Medulla oblongata (tissue), 1 donor: ENCODE results near the gene TNFSF12.

ENCODE experiments used
- DNase-seq: peaks from one replicate; pipeline ENCODE4 v3.0.0-alpha.2; 2015; ENCODE audit errors: extremely low spot score

Gene TNFSF12

DNA sequence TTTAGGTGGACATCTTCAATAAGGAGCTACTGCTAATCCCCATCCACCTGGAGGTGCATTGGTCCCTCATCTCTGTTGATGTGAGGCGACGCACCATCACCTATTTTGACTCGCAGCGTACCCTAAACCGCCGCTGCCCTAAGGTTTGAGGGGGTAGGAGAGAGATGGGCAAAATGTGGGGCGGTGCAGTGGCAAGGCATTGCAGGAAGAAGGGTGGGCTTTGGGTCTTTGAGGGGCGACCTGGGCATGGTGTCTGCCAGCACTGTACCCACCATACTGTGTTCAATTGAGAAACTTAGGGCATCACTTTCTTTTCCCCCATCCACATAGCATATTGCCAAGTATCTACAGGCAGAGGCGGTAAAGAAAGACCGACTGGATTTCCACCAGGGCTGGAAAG lies 21.5 kb downstream of the TNFSF12 start:
- DNase-seq, result no peak

DNA sequence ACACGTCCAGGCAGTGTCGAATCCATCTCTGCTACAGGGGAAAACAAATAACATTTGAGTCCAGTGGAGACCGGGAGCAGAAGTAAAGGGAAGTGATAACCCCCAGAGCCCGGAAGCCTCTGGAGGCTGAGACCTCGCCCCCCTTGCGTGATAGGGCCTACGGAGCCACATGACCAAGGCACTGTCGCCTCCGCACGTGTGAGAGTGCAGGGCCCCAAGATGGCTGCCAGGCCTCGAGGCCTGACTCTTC lies 23.4 kb downstream of the TNFSF12 start:
- no peak for DNase-seq

DNA sequence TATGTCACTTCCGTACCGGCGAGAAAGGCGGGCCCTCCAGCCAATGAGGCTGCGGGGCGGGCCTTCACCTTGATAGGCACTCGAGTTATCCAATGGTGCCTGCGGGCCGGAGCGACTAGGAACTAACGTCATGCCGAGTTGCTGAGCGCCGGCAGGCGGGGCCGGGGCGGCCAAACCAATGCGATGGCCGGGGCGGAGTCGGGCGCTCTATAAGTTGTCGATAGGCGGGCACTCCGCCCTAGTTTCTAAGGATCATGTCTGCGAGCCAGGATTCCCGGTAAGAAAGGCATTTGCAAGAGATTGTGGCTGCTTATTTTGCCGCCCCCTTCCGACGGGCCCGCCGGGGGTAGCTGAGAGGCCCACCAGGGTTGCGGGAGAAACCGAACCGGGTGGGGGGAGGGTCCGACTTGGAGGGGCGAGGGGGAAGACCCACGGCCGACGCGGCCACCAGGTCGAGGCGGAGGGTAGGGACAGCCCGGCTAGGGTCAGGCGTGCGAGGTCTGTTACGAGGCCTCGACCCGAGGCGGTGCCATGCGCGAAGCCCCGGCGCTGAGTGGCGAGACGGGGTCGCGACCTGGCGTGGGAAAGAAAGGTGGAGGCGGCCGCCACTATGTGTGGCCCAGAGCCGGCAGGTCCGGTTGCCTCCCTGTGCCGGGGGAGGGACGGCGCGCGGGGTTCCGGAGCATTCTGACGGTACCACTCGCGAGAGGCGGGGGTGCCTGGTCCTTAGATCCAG lies 23.9 kb downstream of the TNFSF12 start:
- DNase-seq, result peak; percentile 99

DNA sequence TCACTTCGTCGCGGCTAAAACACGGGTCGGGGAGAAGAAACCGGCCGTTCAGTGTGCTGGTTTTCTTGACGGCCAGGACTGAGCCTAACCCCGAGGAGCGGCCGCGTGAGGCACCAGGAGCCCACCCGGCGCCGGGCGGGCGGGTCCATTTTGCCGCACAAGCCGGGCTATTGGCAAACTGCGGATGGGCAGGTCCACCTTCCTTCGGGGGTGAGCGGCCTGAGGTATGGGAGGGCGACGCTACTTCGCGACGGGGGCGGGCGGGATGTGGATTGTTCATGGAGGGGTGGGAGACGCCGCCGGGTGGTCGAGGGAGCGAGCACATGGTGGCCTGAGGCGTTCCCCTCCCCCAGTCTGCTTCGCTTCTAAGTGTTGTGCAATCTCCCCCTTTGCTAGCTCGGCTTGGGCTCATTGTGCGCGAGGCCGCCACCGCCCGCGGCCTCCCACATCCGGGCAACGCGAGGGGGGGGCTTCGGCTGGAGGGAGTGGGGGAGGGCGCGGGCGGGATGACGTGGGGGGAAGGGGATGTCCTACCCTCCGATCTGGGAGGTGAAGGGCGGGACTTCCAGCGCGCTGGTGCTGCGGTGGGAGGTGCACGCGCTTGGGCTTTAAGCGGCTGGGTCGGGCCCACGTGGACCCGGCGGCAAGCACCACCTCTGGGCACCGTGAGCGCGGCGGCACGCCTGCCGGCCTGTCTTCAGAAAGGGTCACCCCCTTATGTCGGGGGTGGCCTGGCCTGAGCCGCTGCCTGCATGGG lies 24.6 kb downstream of the TNFSF12 start:
- DNase-seq, result peak; percentile 94

DNA sequence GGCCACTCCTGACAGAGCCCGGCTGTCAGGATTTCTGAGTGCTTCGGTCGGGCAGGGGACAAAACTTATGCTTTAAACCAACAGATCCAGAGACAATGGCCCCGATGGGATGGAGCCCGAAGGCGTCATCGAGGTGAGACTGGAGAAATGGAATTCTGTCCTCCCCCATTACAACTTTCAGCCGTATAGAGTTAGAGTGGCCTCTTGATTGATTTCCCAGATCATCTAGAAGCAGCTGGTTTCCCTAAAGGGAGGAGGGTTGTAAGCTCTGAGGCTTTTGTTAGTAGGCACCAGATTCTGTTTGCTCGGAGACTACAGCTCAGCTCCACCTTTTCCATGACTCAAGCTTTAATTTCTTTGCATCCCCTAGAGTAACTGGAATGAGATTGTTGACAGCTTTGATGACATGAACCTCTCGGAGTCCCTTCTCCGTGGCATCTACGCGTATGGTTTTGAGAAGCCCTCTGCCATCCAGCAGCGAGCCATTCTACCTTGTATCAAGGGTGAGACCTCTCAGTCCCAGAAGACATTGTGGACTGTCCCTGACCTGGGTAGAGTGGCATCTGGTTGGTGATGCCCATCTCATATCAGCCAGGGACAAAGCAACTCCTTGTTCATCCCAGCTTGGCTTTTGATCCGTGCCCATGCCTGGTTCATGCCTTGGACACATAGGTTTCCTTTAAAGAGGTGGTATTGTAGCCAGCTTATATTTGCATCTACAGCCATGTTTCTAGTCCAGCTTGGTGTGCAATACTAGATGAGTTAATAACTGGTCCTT lies 25.5 kb downstream of the TNFSF12 start:
- DNase-seq, result no peak

DNA sequence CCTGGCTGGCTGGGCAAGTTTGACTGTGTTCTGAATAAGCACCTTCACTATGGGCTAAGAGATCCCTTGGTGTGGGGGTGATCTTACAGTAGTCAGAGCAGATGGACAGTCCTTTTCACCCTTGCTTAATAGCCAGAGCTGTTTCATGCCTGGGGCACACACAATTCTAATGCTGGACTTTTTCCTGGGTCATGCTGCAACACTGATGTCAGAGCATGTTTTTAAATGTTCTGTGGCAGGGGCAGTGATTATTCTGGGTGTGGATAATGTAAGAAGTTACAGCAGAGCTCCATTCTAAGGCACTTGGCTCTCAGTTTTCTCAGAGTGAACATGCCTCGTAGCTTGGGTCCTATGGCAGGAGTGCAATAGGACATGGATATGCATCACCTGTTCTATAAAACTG lies 26.6 kb downstream of the TNFSF12 start:
- no peak for DNase-seq

DNA sequence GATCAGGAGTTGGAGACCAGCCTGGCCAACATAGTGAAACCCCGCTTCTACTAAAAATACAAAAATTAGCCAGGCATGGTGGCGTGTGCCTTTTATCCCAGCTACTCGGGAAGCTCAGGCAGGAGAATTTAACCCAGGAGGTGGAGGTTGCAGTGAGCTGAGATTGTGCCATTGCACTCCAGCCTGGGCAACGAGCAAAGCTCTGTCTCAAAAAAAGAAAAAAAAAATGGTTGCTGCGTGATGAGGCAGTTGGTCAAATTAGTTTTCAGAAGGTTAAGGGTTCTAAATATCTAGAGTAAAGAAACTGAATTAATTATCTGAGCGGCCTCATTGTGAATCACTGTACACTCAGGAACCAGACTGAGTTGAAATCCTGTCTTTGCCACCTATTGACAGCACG lies 27.1 kb downstream of the TNFSF12 start:
- DNase-seq, result no peak

DNA sequence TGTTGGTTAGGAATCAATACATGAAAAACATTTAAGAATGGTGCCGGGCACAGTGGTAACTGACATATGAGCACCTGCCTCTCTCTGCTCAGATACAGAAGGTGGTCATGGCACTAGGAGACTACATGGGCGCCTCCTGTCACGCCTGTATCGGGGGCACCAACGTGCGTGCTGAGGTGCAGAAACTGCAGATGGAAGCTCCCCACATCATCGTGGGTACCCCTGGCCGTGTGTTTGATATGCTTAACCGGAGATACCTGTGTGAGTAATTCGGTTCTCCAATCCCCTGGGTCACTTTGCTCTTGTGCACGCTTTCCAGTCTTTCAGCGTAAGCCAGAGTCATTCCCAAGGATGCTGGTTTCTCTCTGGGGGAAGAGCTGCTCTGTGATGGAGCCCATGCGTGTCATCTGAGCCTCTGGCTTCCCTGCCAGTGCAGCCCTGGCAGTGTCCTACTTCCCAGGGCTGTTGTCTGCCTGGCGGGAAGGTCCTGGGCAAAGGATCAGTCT lies 27.6 kb downstream of the TNFSF12 start:
- peak; percentile 47 for DNase-seq

DNA sequence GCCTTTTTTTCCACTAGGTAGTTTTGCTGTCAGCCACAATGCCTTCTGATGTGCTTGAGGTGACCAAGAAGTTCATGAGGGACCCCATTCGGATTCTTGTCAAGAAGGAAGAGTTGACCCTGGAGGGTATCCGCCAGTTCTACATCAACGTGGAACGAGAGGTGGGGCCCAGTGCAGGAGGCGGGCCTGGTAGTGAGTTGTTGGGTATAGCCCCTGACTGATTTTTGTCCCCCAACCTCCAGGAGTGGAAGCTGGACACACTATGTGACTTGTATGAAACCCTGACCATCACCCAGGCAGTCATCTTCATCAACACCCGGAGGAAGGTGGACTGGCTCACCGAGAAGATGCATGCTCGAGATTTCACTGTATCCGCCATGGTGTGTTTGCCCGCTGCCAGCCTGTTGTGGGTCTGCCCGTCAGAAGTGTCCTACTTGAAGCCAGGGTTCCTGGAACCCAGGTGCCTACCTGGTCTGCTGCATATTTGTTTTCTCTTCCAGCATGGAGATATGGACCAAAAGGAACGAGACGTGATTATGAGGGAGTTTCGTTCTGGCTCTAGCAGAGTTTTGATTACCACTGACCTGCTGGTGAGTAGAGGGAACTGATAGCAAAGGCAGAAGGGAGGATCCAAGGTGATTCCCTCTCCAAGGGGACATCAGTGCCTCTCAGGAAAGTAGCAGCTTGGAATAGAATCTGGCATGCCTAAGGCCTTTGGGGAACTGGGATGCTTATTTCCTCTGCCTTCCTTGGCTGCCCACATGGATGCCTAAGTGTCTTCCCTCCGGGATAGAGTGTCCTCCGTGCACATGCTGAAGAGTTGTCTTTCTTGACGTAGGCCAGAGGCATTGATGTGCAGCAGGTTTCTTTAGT lies 28.7 kb downstream of the TNFSF12 start:
- DNase-seq, result no peak

DNA sequence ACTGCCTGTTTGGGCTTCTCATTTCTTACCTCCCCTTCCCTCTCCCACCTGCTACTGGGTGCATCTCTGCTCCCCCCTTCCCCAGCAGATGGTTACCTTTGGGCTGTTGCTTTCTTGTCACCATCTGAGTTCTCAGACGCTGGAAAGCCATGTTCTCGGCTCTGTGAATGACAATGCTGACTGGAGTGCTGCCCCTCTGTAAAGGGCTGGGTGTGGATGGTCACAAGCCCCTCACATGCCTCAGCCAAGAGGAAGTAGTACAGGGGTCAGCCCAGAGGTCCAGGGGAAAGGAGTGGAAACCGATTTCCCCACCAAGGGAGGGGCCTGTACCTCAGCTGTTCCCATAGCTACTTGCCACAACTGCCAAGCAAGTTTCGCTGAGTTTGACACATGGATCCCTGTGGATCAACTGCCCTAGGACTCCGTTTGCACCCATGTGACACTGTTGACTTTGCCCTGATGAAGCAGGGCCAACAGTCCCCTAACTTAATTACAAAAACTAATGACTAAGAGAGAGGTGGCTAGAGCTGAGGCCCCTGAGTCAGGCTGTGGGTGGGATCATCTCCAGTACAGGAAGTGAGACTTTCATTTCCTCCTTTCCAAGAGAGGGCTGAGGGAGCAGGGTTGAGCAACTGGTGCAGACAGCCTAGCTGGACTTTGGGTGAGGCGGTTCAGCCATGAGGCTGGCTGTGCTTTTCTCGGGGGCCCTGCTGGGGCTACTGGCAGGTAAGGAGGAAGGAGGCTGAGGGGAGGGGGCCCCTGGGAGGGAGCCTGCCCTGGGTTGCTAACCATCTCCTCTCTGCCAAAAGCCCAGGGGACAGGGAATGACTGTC lies 30.4 kb downstream of the TNFSF12 start, which contains the start of gene CD68:
Gene CD68 (plus strand): TSS at position 638 of the 833 bp plus-strand sequence. CDS start 40 bp downstream, at position 678.
- peak; percentile 83 for DNase-seq

DNA sequence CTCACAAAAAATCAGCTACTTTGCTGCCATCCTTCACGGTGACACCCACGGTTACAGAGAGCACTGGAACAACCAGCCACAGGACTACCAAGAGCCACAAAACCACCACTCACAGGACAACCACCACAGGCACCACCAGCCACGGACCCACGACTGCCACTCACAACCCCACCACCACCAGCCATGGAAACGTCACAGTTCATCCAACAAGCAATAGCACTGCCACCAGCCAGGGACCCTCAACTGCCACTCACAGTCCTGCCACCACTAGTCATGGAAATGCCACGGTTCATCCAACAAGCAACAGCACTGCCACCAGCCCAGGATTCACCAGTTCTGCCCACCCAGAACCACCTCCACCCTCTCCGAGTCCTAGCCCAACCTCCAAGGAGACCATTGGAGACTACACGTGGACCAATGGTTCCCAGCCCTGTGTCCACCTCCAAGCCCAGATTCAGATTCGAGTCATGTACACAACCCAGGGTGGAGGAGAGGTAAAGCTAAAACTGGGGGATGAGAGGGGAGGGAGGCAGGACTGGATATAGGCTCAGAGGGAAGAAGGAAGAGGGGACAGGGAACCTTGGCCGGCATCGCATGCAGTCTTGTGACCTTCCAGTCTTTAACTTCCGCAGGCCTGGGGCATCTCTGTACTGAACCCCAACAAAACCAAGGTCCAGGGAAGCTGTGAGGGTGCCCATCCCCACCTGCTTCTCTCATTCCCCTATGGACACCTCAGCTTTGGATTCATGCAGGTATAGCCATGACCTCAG lies 31.2 kb downstream of the TNFSF12 start:
- peak; percentile 41 for DNase-seq

DNA sequence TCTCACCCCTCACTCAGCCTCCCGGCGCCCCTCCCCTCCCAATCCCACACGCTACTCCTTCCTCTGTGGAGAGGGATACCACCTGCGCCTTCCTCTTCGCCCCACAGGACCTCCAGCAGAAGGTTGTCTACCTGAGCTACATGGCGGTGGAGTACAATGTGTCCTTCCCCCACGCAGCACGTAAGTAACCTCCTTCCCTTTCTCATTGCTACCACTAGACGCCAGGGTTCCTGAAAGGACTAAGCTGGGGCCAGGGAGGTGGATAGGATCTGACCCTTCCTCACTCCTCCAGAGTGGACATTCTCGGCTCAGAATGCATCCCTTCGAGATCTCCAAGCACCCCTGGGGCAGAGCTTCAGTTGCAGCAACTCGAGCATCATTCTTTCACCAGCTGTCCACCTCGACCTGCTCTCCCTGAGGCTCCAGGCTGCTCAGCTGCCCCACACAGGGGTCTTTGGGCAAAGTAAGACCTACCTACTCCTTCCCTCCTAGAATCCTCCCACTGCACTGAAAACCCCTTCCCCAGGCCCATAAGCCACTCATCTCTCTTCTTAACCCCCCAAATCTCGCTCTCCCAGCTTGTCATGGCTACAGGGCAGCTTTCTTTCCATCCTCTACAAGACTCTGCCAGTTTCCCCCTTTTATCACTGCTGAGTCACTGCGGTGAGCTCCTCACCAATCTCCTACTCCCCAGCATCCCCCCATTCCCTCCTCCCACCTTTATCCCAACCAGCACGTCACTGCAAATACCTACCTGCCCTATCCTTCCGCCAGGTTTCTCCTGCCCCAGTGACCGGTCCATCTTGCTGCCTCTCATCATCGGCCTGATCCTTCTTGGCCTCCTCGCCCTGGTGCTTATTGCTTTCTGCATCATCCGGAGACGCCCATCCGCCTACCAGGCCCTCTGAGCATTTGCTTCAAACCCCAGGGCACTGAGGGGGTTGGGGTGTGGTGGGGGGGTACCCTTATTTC lies 32.0 kb downstream of the TNFSF12 start:
- DNase-seq, result no peak

DNA sequence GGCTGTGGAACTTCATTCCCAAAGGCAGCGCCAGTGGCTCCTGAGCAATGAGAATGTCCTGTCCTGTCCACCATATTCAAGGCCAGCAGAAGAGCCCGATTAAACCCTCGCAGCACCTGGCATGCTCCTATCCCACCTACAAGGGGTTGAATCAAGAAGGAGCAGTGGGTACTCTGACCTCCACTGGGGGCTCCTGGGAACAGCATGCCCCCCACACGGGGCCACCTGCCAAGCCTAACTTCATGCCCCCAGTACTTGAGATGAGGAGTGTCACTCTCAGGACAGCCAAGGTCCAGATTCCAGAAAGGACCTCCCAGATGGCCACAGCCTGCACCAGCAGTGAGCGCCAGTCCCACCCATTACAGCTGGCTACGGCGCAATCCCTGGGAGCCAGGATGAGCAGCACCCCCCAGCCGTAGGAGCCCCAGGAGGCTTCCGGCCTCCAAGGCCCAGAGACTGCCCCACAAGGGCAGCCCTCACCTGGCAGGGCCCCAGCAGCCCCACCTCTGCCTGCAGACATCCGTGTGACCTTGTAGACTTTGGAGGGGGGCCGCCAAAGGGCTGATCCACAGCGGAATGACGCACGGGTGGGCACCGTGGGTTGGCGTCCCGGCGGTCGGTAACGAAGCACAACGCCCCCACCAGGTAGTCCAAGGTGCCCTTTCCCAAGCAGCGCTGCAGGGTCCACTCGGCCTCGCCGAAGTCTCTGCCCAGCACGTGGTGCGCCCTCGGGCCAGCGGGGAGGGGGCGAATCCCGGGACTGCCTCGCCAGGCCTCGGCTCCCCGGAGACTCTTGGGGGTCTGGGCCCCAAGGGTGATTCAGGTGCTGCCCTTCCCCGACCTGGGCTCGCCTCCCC lies 33.8 kb downstream of the TNFSF12 start:
- DNase-seq, result no peak

DNA sequence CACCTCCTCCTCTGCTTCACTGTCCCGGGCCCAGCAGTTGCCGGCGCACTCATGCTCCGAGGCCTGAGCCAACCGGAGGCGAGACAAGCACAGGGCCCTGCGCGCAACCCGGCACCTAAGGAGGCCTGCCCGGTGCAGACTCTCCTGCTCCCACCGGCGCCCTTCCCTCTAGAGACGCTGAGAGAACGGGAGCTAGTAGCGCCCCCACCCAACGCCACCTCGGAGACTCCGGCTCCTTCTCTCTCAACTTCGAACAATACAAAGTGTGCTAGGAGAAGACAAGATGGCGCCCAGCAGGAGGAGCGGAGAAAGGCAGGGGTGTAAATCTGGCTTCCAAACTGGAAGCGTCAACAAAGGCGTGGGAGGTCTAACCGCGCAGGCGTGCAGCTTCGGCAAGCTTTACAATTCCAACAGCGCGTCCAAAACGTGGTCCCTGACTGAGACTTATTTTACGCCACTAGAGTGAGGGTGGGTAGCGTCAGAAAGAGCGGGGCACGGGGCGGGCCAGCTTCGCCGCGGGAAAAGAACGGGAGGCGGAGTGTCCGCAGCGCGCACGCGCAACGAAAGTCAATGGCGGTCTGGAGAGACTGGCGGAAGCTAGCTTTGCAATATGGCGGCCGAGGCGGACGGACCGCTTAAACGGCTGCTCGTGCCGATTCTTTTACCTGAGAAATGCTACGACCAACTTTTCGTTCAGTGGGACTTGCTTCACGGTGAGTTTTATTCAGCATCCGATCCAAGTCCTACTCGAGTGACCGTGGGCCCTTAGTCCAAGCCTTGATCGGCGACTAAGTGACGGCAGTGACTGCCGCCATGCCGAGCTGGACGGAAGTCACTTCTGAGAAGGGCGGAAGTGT lies 34.6 kb downstream of the TNFSF12 start, which contains the start of gene MPDU1:
Gene MPDU1 (plus strand): TSS at position 600 of the 857 bp plus-strand sequence. CDS start 11 bp downstream, at position 611.
- DNase-seq, result peak; percentile 97

DNA sequence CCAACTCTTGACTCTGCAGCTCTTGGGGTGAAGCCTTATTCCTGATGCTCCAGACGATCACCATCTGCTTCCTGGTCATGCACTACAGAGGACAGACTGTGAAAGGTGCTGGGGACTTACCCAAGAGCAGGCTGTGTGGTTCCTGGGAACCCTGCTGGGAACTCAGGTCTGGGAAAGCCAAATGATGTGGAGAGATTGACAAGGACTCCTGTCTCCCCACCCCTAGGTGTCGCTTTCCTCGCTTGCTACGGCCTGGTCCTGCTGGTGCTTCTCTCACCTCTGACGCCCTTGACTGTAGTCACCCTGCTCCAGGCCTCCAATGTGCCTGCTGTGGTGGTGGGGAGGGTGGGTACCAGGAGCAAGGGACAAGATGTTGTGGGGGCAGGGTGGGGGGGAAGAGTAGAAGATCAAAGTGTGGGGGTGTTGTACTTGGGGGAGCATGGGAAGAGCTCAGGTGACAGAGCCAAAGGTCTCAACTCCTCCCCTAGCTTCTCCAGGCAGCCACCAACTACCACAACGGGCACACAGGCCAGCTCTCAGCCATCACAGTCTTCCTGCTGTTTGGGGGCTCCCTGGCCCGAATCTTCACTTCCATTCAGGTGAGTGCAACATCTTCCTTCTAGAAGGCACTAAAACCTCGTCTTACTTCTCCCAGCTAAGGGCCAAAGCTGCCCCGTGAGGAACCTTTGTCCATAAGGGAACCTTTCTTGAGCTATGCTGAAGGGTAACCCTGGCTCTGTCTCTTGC lies 38.0 kb downstream of the TNFSF12 start:
- no peak for DNase-seq
